Natural killer cell (primary cell): ENCODE results near the gene TMEM53. TPM values are rescaled to one million over a fixed set of nuclear protein-coding genes. Genes with fewer than 3 reads are reported as not detected.

ENCODE experiments used
- ATAC-seq, 3 donors: fragments of 150-1000 bp in 2 of 3; fragments of 200-7000 bp in 1 of 3; cut with Tn5 transposase; 1 replicate in 1 of 3; 2 replicates in 2 of 3; pipeline ENCODE4 v1.10.0; 2021; ENCODE audit warnings: mild to moderate bottlenecking in 2 of 3, moderate library complexity in 2 of 3
- DNase-seq, 2 donors: peaks; one replicate each; pipeline versions ENCODE4 v3.0.0 to v3.0.0-alpha.2; 2013 to 2021; ENCODE audit warnings: mixed read lengths in 1 of 2
- H3K27ac ChIP-seq: one replicate; pipeline ENCODE4 v1.5.1; 2013; ENCODE audit warnings: mild to moderate bottlenecking, low read length
- H3K27me3 ChIP-seq: one replicate; pipeline ENCODE4 v1.6.1; 2013; ENCODE audit warnings: low read length; ENCODE audit not compliant: control insufficient read depth, insufficient read depth
- H3K36me3 ChIP-seq: one replicate; pipeline ENCODE4 v1.6.1; 2013; ENCODE audit warnings: low read length; ENCODE audit not compliant: control insufficient read depth, insufficient read depth
- H3K4me1 ChIP-seq: one replicate; pipeline ENCODE4 v1.6.1; 2013; ENCODE audit warnings: low read length; ENCODE audit not compliant: control insufficient read depth, insufficient read depth
- H3K4me3 ChIP-seq: one replicate; pipeline ENCODE4 v1.5.1; 2013; ENCODE audit warnings: low read length
- H3K9me3 ChIP-seq: one replicate; pipeline ENCODE4 v1.6.1; 2013; ENCODE audit warnings: low read length; ENCODE audit not compliant: control insufficient read depth, insufficient read depth
- H3K27ac Mint-ChIP-seq, 2 donors: one replicate each; pipeline ENCODE4 v1.8.0; 2022; ENCODE audit warnings: mild to moderate bottlenecking in 2 of 2, mixed read lengths in 2 of 2, moderate library complexity in 1 of 2
- H3K27me3 Mint-ChIP-seq, 2 donors: one replicate each; pipeline ENCODE4 v1.8.0; 2022; ENCODE audit warnings: low read depth in 2 of 2, mixed read lengths in 2 of 2
- H3K36me3 Mint-ChIP-seq: one replicate; pipeline ENCODE4 v1.8.0; 2022; ENCODE audit warnings: mixed read lengths
- H3K4me1 Mint-ChIP-seq, 2 donors: one replicate each; pipeline ENCODE4 v1.8.0; 2022; ENCODE audit warnings: mixed read lengths in 2 of 2
- H3K4me3 Mint-ChIP-seq: one replicate; pipeline ENCODE4 v1.8.0; 2022; ENCODE audit warnings: mild to moderate bottlenecking, moderate library complexity, mixed read lengths
- H3K9me3 Mint-ChIP-seq, 2 donors: one replicate each; pipeline ENCODE4 v1.8.0; 2022; ENCODE audit warnings: mixed read lengths in 2 of 2
- WGBS: methylation state at CpG from one replicate; pipeline ENCODE4 v1.1.7; 2013; ENCODE audit warnings: missing lambda C conversion rate; ENCODE audit not compliant: insufficient coverage; 5-methylcytosine and 5-hydroxymethylcytosine counted together
- intact Hi-C: fragments of 100-400 bp; cut with micrococcal nuclease; formaldehyde crosslinking; loops from one replicate; pipeline ENCODE4 v1.14.2; 2022
- total RNA-seq, 4 donors: library from RNA; stranded (reverse); fragments of 120-200 nt in 1 of 4; gene quantifications; one replicate each; pipeline versions ENCODE4 v1.2.3 to v1.2.4, GENCODE V29; 2013 to 2022
- TF ChIP-seq, protein P1 (sequence below): fragments of 200-600 bp; IDR thresholded peaks from one replicate; pipeline ENCODE4 v1.8.0; 2022; ENCODE audit warnings: antibody characterized with exemption

TMEM53 gene
- total RNA-seq, 3 donors from 2014 or later (not counting 1 experiment from before 2014, with no cell fraction given), result 2.2 to 3.8 (median 3.3) TPM

GRCh38 chr1:44604157-44604955, 69.9 kb downstream of the TMEM53 start:
- H3K27me3 ChIP-seq, result no peaks in the 10 kb centered on the region
- H3K27ac ChIP-seq, result no peak overlapping the region
- Mint-ChIP-seq H3K27ac (no peak overlapping the region), H3K36me3 (no peaks in the 10 kb centered on the region), H3K4me1 (no peaks in the 10 kb centered on the region), H3K9me3 (no peaks in the 10 kb centered on the region), H3K27me3 (peaks cover 0 to 5% of the 10 kb centered on the region in 2 donors), H3K4me3 (no peak overlapping the region)
- no peaks in the 10 kb centered on the region for H3K9me3 ChIP-seq
- intact Hi-C loops, result no loop called here
- 89% methylated on average over 3 of the region's 3 CpGs for WGBS
- ATAC-seq (no peak), DNase-seq (no peak)
- no peak overlapping the region for H3K4me3 ChIP-seq
- H3K36me3 ChIP-seq, result no peaks in the 10 kb centered on the region
- no peaks in the 10 kb centered on the region for H3K4me1 ChIP-seq
- TF ChIP-seq, protein P1, sequence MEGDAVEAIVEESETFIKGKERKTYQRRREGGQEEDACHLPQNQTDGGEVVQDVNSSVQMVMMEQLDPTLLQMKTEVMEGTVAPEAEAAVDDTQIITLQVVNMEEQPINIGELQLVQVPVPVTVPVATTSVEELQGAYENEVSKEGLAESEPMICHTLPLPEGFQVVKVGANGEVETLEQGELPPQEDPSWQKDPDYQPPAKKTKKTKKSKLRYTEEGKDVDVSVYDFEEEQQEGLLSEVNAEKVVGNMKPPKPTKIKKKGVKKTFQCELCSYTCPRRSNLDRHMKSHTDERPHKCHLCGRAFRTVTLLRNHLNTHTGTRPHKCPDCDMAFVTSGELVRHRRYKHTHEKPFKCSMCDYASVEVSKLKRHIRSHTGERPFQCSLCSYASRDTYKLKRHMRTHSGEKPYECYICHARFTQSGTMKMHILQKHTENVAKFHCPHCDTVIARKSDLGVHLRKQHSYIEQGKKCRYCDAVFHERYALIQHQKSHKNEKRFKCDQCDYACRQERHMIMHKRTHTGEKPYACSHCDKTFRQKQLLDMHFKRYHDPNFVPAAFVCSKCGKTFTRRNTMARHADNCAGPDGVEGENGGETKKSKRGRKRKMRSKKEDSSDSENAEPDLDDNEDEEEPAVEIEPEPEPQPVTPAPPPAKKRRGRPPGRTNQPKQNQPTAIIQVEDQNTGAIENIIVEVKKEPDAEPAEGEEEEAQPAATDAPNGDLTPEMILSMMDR, result no peak

GRCh38 chr1:44603718-44604117, 70.6 kb downstream of the TMEM53 start:
- no peak overlapping the region for H3K4me3 ChIP-seq
- intact Hi-C loops, result no loop called here
- no peak overlapping the region for H3K27ac ChIP-seq
- no peaks in the 10 kb centered on the region for H3K27me3 ChIP-seq
- ATAC-seq (no peak), DNase-seq (no peak)
- Mint-ChIP-seq H3K9me3 (no peaks in the 10 kb centered on the region), H3K27me3 (peaks cover 0 to 5% of the 10 kb centered on the region in 2 donors), H3K27ac (no peak overlapping the region), H3K4me1 (no peaks in the 10 kb centered on the region), H3K36me3 (no peaks in the 10 kb centered on the region), H3K4me3 (no peak overlapping the region)
- TF ChIP-seq, protein P1, result no peak
- WGBS, result 55% methylated on average over 4 of the region's 4 CpGs
- no peaks in the 10 kb centered on the region for H3K4me1 ChIP-seq
- H3K9me3 ChIP-seq, result no peaks in the 10 kb centered on the region
- H3K36me3 ChIP-seq, result no peaks in the 10 kb centered on the region

Other genes starting within 250 kb of the TMEM53 start
- gene ARMH1, start 233 bp upstream of the TMEM53 start, total RNA-seq, result 10 to 100 TPM in 1 of 3 donors, 1 to 10 TPM in 2; 1.5 to 25.5 (median 5.0) TPM
- gene RNU5D-1, start 56.7 kb upstream of the TMEM53 start, total RNA-seq, result not detected
- 1 to 10 TPM in 1 of 3 donors, under 1 TPM in 2; 0.59 to 1.3 (median 0.93) TPM for gene KIF2C, start 65.4 kb upstream of the TMEM53 start, total RNA-seq
- 1,000 to 10,000 TPM in 2 of 3 donors, 100 to 1,000 TPM in 1; 848 to 1,092 (median 1,009) TPM for gene RPS8, start 101.1 kb upstream of the TMEM53 start, total RNA-seq
- gene BEST4, start 113.7 kb upstream of the TMEM53 start, total RNA-seq, result under 1 TPM; 0.18 to 0.33 (median 0.28) TPM
- gene PLK3, start 125.9 kb upstream of the TMEM53 start, total RNA-seq, result 10 to 100 TPM; 39.5 to 89.2 (median 78.1) TPM
- gene DYNLT4, start 132.9 kb upstream of the TMEM53 start, total RNA-seq, result 1 to 10 TPM in 1 of 3 donors, under 1 TPM in 1, not detected in 1; 0.96 to 1.2 TPM
- gene BTBD19, start 134.0 kb upstream of the TMEM53 start, total RNA-seq, result 1 to 10 TPM; 4.4 to 5.7 (median 4.9) TPM
- gene PTCH2, start 168.8 kb upstream of the TMEM53 start, total RNA-seq, result 1 to 10 TPM; 1.8 to 3.1 (median 2.4) TPM